PC-3 (cell line): ENCODE measurements around the gene PDE4DIP. TPM values are rescaled to one million over a fixed set of nuclear protein-coding genes. Genes with fewer than 3 reads are reported as not detected.
"Not testable (repeated sequence)": the region's sequence is repeated elsewhere in the genome, so short reads cannot be mapped to it uniquely, and the experiment has no call there.

Experiments used
- ATAC-seq: fragments of 200-7000 bp; cut with Tn5 transposase; 2 replicates; pipeline ENCODE4 v1.9.1; 2020; ENCODE audit warnings: mild to moderate bottlenecking, moderate library complexity
- BruUV-seq: library from RNA; stranded (reverse); fragments of 400-500 nt; replicated peaks from 2 replicates; lab custom pipeline; 2021; lab: Mats Ljungman, UMichigan
- CTCF ChIA-PET: fragments of 300-600 bp; sonication (Branson Sonifier 250); formaldehyde crosslinking; loops from one replicate; lab custom pipeline; 2022; ENCODE audit warnings: antibody characterized with exemption; lab: Charles Lee
- POLR2A ChIA-PET: fragments of 300-600 bp; sonication (Branson Sonifier 250); formaldehyde crosslinking; loops from one replicate; lab custom pipeline; 2022; ENCODE audit warnings: antibody characterized with exemption; ENCODE audit not compliant: unreplicated experiment; lab: Charles Lee
- DNase-seq: peaks from one replicate; pipeline ENCODE4 v3.0.0-alpha.2; 2015
- H2AFZ ChIP-seq: fragments of 300-600 bp; sonication (generic); 2 replicates; pipeline ENCODE4 v1.6.0; 2016; ENCODE audit warnings: antibody characterized with exemption, low read length
- H3F3A ChIP-seq: fragments of 300-600 bp; sonication (generic); one replicate; pipeline ENCODE4 v1.6.0; 2017; ENCODE audit warnings: antibody characterized with exemption, low read length, control low read depth, mild to moderate bottlenecking; ENCODE audit not compliant: unreplicated experiment
- H3K27ac ChIP-seq: fragments of 300-600 bp; sonication (generic); 2 replicates; pipeline ENCODE4 v1.5.1; 2016; ENCODE audit warnings: mild to moderate bottlenecking, low read length
- H3K27me3 ChIP-seq: fragments of 300-600 bp; sonication (generic); 2 replicates; pipeline ENCODE4 v1.6.1; 2016; ENCODE audit warnings: low read length, mixed read lengths
- H3K36me3 ChIP-seq: fragments of 300-600 bp; sonication (generic); 2 replicates; pipeline ENCODE4 v1.6.1; 2016; ENCODE audit warnings: low read depth, mixed run types, low read length, mixed read lengths
- H3K4me1 ChIP-seq: fragments of 300-600 bp; sonication (generic); 2 replicates; pipeline ENCODE4 v1.5.1; 2016; ENCODE audit warnings: low read length; ENCODE audit not compliant: insufficient read depth
- H3K4me2 ChIP-seq: fragments of 300-600 bp; sonication (generic); 2 replicates; pipeline ENCODE4 v1.6.0; 2016; ENCODE audit warnings: low read length
- H3K4me3 ChIP-seq: fragments of 300-600 bp; sonication (generic); 2 replicates; pipeline ENCODE4 v1.5.1; 2016; ENCODE audit warnings: mild to moderate bottlenecking, low read length, mixed read lengths
- H3K79me2 ChIP-seq: fragments of 300-600 bp; sonication (generic); 2 replicates; pipeline ENCODE4 v1.6.1; 2017; ENCODE audit warnings: low read length, mixed read lengths
- H3K9ac ChIP-seq: fragments of 300-600 bp; sonication (generic); 2 replicates; pipeline ENCODE4 v1.6.0; 2016; ENCODE audit warnings: mild to moderate bottlenecking, low read length
- H3K9me2 ChIP-seq: fragments of 300-600 bp; sonication (generic); replicated peaks from 2 replicates; pipeline ENCODE4 v1.6.1; 2016; ENCODE audit warnings: mixed run types, low read length, mixed read lengths
- H3K9me3 ChIP-seq: fragments of 300-600 bp; sonication (generic); 2 replicates; pipeline ENCODE4 v1.6.1; 2016; ENCODE audit warnings: low read length, mixed read lengths
- H4K20me1 ChIP-seq: fragments of 300-600 bp; sonication (generic); 2 replicates; pipeline ENCODE4 v1.6.1; 2016; ENCODE audit warnings: low read length, mixed read lengths
- intact Hi-C: fragments of 100-400 bp; cut with micrococcal nuclease; formaldehyde crosslinking; loops from 2 replicates; pipeline ENCODE4 v1.9.0; 2023
- total RNA-seq: library from RNA; depleted of rRNA; stranded (reverse); fragments of >200 nt; gene quantifications from 2 replicates; pipeline ENCODE4 v1.2.3, GENCODE V29; 2014; rRNA removed

The PDE4DIP gene
- total RNA-seq, 1 experiment from 2014 or later: 20.1 TPM

DNA sequence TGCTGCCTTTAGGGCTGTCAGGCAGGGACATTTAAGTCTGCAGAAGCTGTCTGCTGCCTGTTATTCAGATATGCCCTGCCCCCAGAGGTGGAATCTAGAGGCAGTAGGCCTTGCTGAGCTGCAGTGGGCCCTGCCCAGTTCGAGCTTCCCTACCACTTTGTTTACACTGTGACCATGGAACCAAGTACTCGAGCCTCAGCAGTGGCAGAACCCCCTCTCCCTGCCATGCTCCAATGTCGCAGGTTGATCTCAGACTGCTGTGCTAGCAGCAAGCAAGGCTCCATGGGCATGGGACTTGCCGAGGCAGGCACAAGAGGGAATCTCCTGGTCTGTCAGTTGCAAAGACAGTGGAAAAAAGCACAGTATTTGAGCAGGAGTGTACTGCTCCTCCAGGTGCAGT is 198.8 kb downstream of the PDE4DIP start:
- not testable (repeated sequence) for BruUV-seq, H3F3A ChIP-seq

GRCh38 chr1:149064611-149065010 is 220.4 kb downstream of the PDE4DIP start:
- H3K27ac ChIP-seq, H2AFZ ChIP-seq, BruUV-seq, H3K9me3 ChIP-seq, intact Hi-C loops, H3K4me1 ChIP-seq, H3K9me2 ChIP-seq, CTCF ChIA-PET, DNase-seq, H3K79me2 ChIP-seq, POLR2A ChIA-PET, H3K4me2 ChIP-seq, H3K4me3 ChIP-seq, ATAC-seq, H3K9ac ChIP-seq, H4K20me1 ChIP-seq, H3K36me3 ChIP-seq, H3F3A ChIP-seq, H3K27me3 ChIP-seq: not testable (repeated sequence)

More for the DNA sequence above, 198.8 kb downstream of the PDE4DIP start:
- POLR2A ChIA-PET, DNase-seq, H3K4me2 ChIP-seq, intact Hi-C loops, ATAC-seq, H4K20me1 ChIP-seq, H3K9me2 ChIP-seq, H3K9me3 ChIP-seq, H3K27ac ChIP-seq, H3K4me3 ChIP-seq, H2AFZ ChIP-seq, H3K27me3 ChIP-seq, H3K79me2 ChIP-seq, CTCF ChIA-PET, H3K36me3 ChIP-seq, H3K4me1 ChIP-seq, H3K9ac ChIP-seq: not testable (repeated sequence)

DNA sequence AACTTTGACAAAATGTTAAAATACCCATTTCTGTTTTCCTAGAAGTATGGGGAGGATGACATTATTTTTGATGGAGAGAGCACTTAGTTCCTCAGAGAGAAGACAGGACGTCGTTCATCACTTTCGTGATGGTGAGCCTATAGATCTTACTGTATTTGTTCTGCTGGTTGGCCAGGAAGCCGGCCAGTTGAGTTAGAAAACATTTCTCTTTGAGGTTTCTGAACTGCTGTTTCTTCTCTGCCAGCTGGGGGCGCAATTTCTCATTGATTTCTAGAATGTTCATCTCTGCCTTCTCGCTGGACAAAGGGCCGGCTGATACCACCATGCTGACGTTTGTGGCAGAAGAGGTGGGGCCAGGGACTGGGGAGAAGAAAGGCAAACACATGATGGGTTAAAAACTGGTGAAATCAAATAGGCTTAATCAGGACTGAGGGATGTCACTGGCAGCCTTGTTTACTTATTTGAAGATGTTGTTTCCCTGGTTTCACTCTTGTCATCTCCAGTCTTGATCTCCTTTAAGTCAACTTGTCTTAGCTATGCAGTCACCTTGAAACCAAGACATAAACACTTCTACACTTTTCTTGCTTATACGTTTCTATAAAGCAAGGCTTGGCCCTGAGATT is 231.4 kb downstream of the PDE4DIP start:
- H3K9ac ChIP-seq, BruUV-seq, H3K4me3 ChIP-seq, CTCF ChIA-PET, H3K9me3 ChIP-seq, H3K4me1 ChIP-seq, H3K79me2 ChIP-seq, ATAC-seq, H3K9me2 ChIP-seq, H2AFZ ChIP-seq, intact Hi-C loops, H3K27ac ChIP-seq, H3K27me3 ChIP-seq, H3F3A ChIP-seq, DNase-seq, H4K20me1 ChIP-seq, POLR2A ChIA-PET, H3K4me2 ChIP-seq, H3K36me3 ChIP-seq: not testable (repeated sequence)

Other genes with a start within 250 kb of the PDE4DIP start
- 32.1 and 44.4 TPM in 2 replicates for gene NBPF14, start 248.4 kb upstream of the PDE4DIP start, total RNA-seq
- gene NUDT4B, start 95.7 kb upstream of the PDE4DIP start, total RNA-seq: 18.0 and 29.9 TPM in 2 replicates